ENCODE data around the gene AGER. TPM values are rescaled to one million over a fixed set of nuclear protein-coding genes. Genes with fewer than 3 reads are reported as not detected.

AGER gene
- polyA plus RNA-seq, 1 donor from 2014 or later: 7.2 TPM

- H3K36me3 ChIP-seq (ENCODE audit: insufficient read depth, low read length): no peaks in the 10 kb centered on the region
- no peaks in the 10 kb centered on the region for H4K20me1 ChIP-seq (ENCODE audit: insufficient read depth)
- no peak overlapping the region for H3K4me2 ChIP-seq (ENCODE audit: low read length)
- H3K4me3 ChIP-seq (ENCODE audit: low read length): no peak overlapping the region
- no peak overlapping the region for H3K9ac ChIP-seq (ENCODE audit: low read length)
- H2AFZ ChIP-seq (ENCODE audit: low read depth, low read length): no peak overlapping the region
- no peaks in the 10 kb centered on the region for H3K9me2 ChIP-seq (ENCODE audit: insufficient read depth, low read length)
- H3F3A ChIP-seq (ENCODE audit: insufficient read depth, low read length, poor library complexity, severe bottlenecking): no peaks in the 10 kb centered on the region
- no peak overlapping the region for H3K27ac ChIP-seq (ENCODE audit: low read length)
- H3K79me2 ChIP-seq (replicated peaks; ENCODE audit: insufficient read depth, low read length): peaks cover 18% of the 10 kb centered on the region
- no peaks in the 10 kb centered on the region for H3K27me3 ChIP-seq (ENCODE audit: insufficient read depth, low read depth, low read length)
- TF ChIP-seq TAF1 (IDR thresholded peaks at IDR 0.05; ENCODE audit: low read depth) (no peak), MXI1 (conservative IDR thresholded peaks at IDR 0.05; ENCODE audit: poor library complexity, severe bottlenecking) (no peak), RAD21 (conservative IDR thresholded peaks at IDR 0.05) (no peak), SMC3 (conservative IDR thresholded peaks at IDR 0.05; ENCODE audit: poor library complexity) (no peak), REST (IDR thresholded peaks at IDR 0.05; ENCODE audit: borderline replicate concordance) (no peak), EZH2 (IDR thresholded peaks at IDR 0.05; ENCODE audit: borderline replicate concordance, insufficient read depth, low read length, poor library complexity, severe bottlenecking) (no peak), POLR2AphosphoS5 (IDR thresholded peaks at IDR 0.05) (no peak), EP300 (conservative IDR thresholded peaks at IDR 0.05; ENCODE audit: poor library complexity, severe bottlenecking) (no peak), CTCF (IDR thresholded peaks at IDR 0.05; ENCODE audit: poor library complexity, severe bottlenecking) (no peak)
- no peaks in the 10 kb centered on the region for H3K9me3 ChIP-seq (ENCODE audit: low read length)
Observed at GRCh38 chr6:32183483-32184083, 470 bp downstream of the AGER start.

GRCh38 chr6:32183030-32183429 lies 1.0 kb downstream of the AGER start:
- no peak for TF ChIP-seq TAF1 (IDR thresholded peaks at IDR 0.05; ENCODE audit: low read depth)
- no peak for TF ChIP-seq EP300 (conservative IDR thresholded peaks at IDR 0.05; ENCODE audit: poor library complexity, severe bottlenecking)
- no peak for TF ChIP-seq MXI1 (conservative IDR thresholded peaks at IDR 0.05; ENCODE audit: poor library complexity, severe bottlenecking)
- TF ChIP-seq EZH2 (IDR thresholded peaks at IDR 0.05; ENCODE audit: borderline replicate concordance, insufficient read depth, low read length, poor library complexity, severe bottlenecking): no peak
- TF ChIP-seq SMC3 (conservative IDR thresholded peaks at IDR 0.05; ENCODE audit: poor library complexity): no peak
- TF ChIP-seq POLR2AphosphoS5 (IDR thresholded peaks at IDR 0.05): no peak
- no peak for TF ChIP-seq RAD21 (conservative IDR thresholded peaks at IDR 0.05)
- no peak for TF ChIP-seq REST (IDR thresholded peaks at IDR 0.05; ENCODE audit: borderline replicate concordance)
- no peak for TF ChIP-seq CTCF (IDR thresholded peaks at IDR 0.05; ENCODE audit: poor library complexity, severe bottlenecking)
- peaks cover 19% of the 10 kb centered on the region for H3K79me2 ChIP-seq (replicated peaks; ENCODE audit: insufficient read depth, low read length)

More at GRCh38 chr6:32183030-32183429, 1.0 kb downstream of the AGER start:
- H3K27me3 ChIP-seq (ENCODE audit: insufficient read depth, low read depth, low read length): no peaks in the 10 kb centered on the region
- no peak overlapping the region for H3K4me3 ChIP-seq (ENCODE audit: low read length)
- H3K9ac ChIP-seq (ENCODE audit: low read length): no peak overlapping the region
- H3K27ac ChIP-seq (ENCODE audit: low read length): no peak overlapping the region
- H2AFZ ChIP-seq (ENCODE audit: low read depth, low read length): no peak overlapping the region
- H3K36me3 ChIP-seq (ENCODE audit: insufficient read depth, low read length): no peaks in the 10 kb centered on the region
- no peaks in the 10 kb centered on the region for H3F3A ChIP-seq (ENCODE audit: insufficient read depth, low read length, poor library complexity, severe bottlenecking)
- H3K4me2 ChIP-seq (ENCODE audit: low read length): no peak overlapping the region
- no peaks in the 10 kb centered on the region for H4K20me1 ChIP-seq (ENCODE audit: insufficient read depth)
- no peaks in the 10 kb centered on the region for H3K9me2 ChIP-seq (ENCODE audit: insufficient read depth, low read length)
- no peaks in the 10 kb centered on the region for H3K9me3 ChIP-seq (ENCODE audit: low read length)

All from neural cell (in vitro differentiated cells).